ENCODE measurements around the gene SAAL1.

DNA sequence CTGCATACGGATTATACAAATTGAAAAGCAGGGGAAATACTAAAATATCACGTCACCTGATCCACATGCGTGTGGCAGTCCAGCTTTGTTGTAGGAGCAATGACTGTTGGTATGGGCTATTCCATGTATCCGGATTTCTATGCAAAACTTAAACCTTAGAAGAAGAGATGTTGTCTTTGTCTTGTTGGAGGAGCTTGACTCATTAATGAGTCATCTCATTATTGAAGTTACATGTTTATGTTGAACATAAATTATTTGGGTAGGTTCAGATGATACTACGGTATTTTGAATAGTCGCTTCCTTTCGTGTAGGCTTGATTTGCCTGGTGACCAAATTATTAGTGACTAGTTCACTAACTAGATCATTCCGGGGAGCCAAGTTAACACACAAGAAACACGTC, 806 bp upstream of the SAAL1 start:
- TF ChIP-seq EZH2 (IDR thresholded peaks at IDR 0.05; ENCODE audit: insufficient read depth, poor library complexity, severe bottlenecking) (no peak), EZH2phosphoT487 (IDR thresholded peaks at IDR 0.05; ENCODE audit: insufficient read depth, low read depth) (no peak)
